NB4 (cell line): ENCODE results near the gene ANGPTL5.

Experiments
- DNase-seq: peaks from one replicate; pipeline ENCODE4 v3.0.0; 2010; ENCODE audit warnings: low read depth
- H3K4me3 ChIP-seq: one replicate; pipeline ENCODE4 v1.5.1; 2011; ENCODE audit warnings: mild to moderate bottlenecking, low read depth, low read length, moderate library complexity
- MYC ChIP-seq: IDR thresholded peaks from 2 replicates; pipeline ENCODE4 v1.6.1; 2011; ENCODE audit warnings: low read depth, low read length
- POLR2A ChIP-seq: IDR thresholded peaks from 2 replicates; pipeline ENCODE4 v1.6.1; 2011; ENCODE audit warnings: mild to moderate bottlenecking; ENCODE audit not compliant: insufficient read length; ENCODE audit errors: extremely low read depth
- TF ChIP-seq, protein P1 (sequence below): IDR thresholded peaks from one replicate; pipeline ENCODE4 v1.5.1; 2012; ENCODE audit warnings: low read depth, low read length
- TF ChIP-seq, protein P2 (sequence below): IDR thresholded peaks from 2 replicates; pipeline ENCODE4 v1.6.1; 2011; ENCODE audit warnings: low read depth, low read length

The ANGPTL5 gene

DNA sequence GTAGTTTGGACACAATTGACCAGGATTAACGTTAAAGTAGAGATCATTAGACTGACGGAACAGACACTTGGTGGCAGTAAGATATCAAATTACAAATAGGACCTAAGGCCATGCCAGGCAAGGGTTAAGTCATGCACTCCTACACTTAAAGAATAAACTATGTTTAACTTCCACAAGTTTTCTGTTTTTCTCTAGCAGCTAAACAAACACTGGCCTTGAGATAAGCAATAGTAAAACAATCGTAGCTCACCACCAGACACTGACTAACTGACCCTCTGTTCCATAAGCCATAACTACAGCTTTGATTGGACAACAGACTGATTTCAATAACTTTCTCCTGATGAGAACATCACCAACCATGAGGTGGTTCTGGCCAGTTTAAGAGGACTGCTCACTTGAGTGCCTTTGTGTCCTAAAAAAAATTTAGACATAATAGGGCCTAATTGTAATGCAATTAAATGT lies 3.5 kb downstream of the ANGPTL5 start:
- no peak for DNase-seq
- TF ChIP-seq, protein P1, sequence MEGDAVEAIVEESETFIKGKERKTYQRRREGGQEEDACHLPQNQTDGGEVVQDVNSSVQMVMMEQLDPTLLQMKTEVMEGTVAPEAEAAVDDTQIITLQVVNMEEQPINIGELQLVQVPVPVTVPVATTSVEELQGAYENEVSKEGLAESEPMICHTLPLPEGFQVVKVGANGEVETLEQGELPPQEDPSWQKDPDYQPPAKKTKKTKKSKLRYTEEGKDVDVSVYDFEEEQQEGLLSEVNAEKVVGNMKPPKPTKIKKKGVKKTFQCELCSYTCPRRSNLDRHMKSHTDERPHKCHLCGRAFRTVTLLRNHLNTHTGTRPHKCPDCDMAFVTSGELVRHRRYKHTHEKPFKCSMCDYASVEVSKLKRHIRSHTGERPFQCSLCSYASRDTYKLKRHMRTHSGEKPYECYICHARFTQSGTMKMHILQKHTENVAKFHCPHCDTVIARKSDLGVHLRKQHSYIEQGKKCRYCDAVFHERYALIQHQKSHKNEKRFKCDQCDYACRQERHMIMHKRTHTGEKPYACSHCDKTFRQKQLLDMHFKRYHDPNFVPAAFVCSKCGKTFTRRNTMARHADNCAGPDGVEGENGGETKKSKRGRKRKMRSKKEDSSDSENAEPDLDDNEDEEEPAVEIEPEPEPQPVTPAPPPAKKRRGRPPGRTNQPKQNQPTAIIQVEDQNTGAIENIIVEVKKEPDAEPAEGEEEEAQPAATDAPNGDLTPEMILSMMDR: no peak
- TF ChIP-seq, protein P2, sequence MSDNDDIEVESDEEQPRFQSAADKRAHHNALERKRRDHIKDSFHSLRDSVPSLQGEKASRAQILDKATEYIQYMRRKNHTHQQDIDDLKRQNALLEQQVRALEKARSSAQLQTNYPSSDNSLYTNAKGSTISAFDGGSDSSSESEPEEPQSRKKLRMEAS: no peak
- no peak overlapping the region for H3K4me3 ChIP-seq

DNA sequence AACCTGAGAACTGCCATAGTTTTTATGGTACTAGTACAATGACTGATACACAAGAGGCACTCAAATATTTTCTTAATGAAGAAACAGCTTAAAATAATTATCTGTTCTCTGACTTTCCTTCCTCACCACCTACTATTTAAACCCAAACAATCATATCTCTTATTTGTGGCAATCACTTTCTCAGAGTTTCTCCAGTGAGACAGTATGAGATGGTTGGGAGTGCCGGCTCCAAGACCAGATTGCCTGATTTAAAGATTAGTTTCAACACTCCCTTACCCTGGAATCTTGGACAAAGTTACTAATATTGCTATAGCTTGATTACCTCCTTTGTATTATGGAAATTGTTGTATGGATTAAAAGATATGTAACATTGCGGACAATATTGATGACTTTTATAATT lies 7.2 kb downstream of the ANGPTL5 start:
- TF ChIP-seq, protein P2: no peak
- TF ChIP-seq POLR2A: no peak
- DNase-seq: no peak
- H3K4me3 ChIP-seq: no peak overlapping the region

GRCh38 chr11:101907815-101908214 lies 8.5 kb downstream of the ANGPTL5 start:
- no peak for DNase-seq
- TF ChIP-seq, protein P2: no peak
- TF ChIP-seq, protein P1: no peak
- no peak for TF ChIP-seq MYC
- no peak for TF ChIP-seq POLR2A

DNA sequence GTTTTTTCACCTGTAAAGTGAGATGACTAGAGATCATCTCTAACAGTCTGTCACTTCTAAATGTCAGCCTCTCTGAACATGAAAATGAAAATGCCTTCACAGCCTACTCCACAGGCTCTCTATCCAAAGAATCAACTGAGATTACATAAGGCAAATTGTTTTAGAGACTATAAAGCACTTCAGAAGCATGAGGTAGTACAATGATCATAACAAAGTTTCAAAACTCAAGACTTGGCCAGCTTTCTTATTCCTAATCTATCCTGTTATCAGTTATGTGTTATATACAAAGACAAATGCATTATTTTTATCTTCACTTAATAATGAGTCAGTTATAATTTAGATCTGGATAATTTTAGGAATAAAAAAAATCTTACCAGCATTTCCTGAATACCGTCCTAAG lies 21.8 kb downstream of the ANGPTL5 start:
- no peak for DNase-seq
- H3K4me3 ChIP-seq: no peak overlapping the region

More at GRCh38 chr11:101907815-101908214, 8.5 kb downstream of the ANGPTL5 start:
- no peak overlapping the region for H3K4me3 ChIP-seq

DNA sequence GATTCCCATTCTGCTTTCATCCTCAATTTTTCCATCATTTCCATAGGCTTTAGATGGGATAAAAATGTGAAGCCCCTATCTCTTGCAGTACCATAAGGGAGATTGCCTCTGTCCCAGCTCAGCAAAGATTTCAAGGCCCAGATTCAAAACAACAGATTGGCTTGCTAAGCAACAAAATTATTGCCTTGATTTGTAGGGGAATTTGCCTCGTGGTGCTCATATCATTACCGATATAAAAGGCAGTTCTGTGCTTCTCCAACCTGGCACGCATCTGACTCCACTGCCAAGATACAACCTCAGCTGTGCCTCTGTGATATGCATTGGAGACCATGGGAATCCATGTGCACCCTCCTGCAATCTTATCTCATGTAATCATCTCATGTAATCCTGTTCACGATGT lies 26.6 kb downstream of the ANGPTL5 start:
- no peak for DNase-seq
- H3K4me3 ChIP-seq: no peak overlapping the region
- no peak for TF ChIP-seq POLR2A
- TF ChIP-seq, protein P2: no peak
- TF ChIP-seq MYC: no peak
- TF ChIP-seq, protein P1: no peak

More for the DNA sequence above, 21.8 kb downstream of the ANGPTL5 start:
- TF ChIP-seq, protein P2: no peak
- TF ChIP-seq POLR2A (no peak), MYC (no peak)
- TF ChIP-seq, protein P1: no peak

GRCh38 chr11:101885631-101886030 lies 30.7 kb downstream of the ANGPTL5 start:
- DNase-seq: no peak
- no peak overlapping the region for H3K4me3 ChIP-seq
- TF ChIP-seq, protein P1: no peak
- TF ChIP-seq MYC (no peak), POLR2A (no peak)
- TF ChIP-seq, protein P2: no peak
